ENCODE measurements around the gene LRRC36. TPM values are rescaled to one million over a fixed set of nuclear protein-coding genes. Genes with fewer than 3 reads are reported as not detected.

LRRC36 gene
- polyA plus RNA-seq, 1 donor (not counting 4 experiments of a cell fraction or from before 2014, with no cell fraction given): not detected

- Histone ChIP-seq H3K27ac (ENCODE audit: control insufficient read depth, insufficient read depth, low read length) (no peak overlapping the region), H3K9me3 (ENCODE audit: control insufficient read depth, low read depth, low read length) (no peaks in the 10 kb centered on the region), H3K9me1 (ENCODE audit: control insufficient read depth, extremely low read depth, insufficient read depth, low read length) (no peaks in the 10 kb centered on the region), H3K79me2 (ENCODE audit: control insufficient read depth, insufficient read depth, low read length) (no peaks in the 10 kb centered on the region), H3K4me2 (ENCODE audit: control insufficient read depth, extremely low read depth, insufficient read depth, low read depth, low read length) (no peak overlapping the region), H3K36me3 (ENCODE audit: control insufficient read depth in 2 of 2, extremely low read depth in 1 of 2, insufficient read depth in 2 of 2, low read length in 2 of 2) (no peaks in the 10 kb centered on the region), H3K27me3 (ENCODE audit: control insufficient read depth, extremely low read depth, insufficient read depth, low read length) (peaks cover 25% of the 10 kb centered on the region), H2AFZ (ENCODE audit: control insufficient read depth, low read length) (no peak overlapping the region), H3K4me3 (ENCODE audit: control insufficient read depth in 2 of 3, extremely low read depth in 1 of 3, insufficient read depth in 2 of 3, low read depth in 1 of 3, low read length in 3 of 3) (no peak overlapping the region), H3K4me1 (ENCODE audit: control insufficient read depth, extremely low read depth, insufficient read depth, low read length) (peaks cover 4% of the 10 kb centered on the region), H3K9ac (ENCODE audit: control insufficient read depth, extremely low read depth, insufficient read depth, low read length) (no peak overlapping the region), H4K20me1 (ENCODE audit: control insufficient read depth, extremely low read depth, insufficient read depth, low read length) (no peaks in the 10 kb centered on the region)
- dilution Hi-C loops (cut with MboI; ENCODE audit: extremely low pct_ligation_motif_present, low sequenced_read_pairs): no loop called here
- no peak for FAIRE-seq
- DNase-seq (ENCODE audit: low read depth, low spot score): no peak
- TF ChIP-seq, protein P1, sequence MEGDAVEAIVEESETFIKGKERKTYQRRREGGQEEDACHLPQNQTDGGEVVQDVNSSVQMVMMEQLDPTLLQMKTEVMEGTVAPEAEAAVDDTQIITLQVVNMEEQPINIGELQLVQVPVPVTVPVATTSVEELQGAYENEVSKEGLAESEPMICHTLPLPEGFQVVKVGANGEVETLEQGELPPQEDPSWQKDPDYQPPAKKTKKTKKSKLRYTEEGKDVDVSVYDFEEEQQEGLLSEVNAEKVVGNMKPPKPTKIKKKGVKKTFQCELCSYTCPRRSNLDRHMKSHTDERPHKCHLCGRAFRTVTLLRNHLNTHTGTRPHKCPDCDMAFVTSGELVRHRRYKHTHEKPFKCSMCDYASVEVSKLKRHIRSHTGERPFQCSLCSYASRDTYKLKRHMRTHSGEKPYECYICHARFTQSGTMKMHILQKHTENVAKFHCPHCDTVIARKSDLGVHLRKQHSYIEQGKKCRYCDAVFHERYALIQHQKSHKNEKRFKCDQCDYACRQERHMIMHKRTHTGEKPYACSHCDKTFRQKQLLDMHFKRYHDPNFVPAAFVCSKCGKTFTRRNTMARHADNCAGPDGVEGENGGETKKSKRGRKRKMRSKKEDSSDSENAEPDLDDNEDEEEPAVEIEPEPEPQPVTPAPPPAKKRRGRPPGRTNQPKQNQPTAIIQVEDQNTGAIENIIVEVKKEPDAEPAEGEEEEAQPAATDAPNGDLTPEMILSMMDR (optimal IDR thresholded peaks at IDR 0.05 in 1 of 3, IDR thresholded peaks at IDR 0.05 in 1 of 3, conservative IDR thresholded peaks at IDR 0.05 in 1 of 3; ENCODE audit: extremely low read depth in 1 of 3, insufficient read depth in 2 of 3, low read length in 3 of 3): no peak
- TF ChIP-seq EZH2 (IDR thresholded peaks at IDR 0.05; ENCODE audit: low read length): no peak
Measured at GRCh38 chr16:67390816-67391423, 64.3 kb downstream of the LRRC36 start.

DNA sequence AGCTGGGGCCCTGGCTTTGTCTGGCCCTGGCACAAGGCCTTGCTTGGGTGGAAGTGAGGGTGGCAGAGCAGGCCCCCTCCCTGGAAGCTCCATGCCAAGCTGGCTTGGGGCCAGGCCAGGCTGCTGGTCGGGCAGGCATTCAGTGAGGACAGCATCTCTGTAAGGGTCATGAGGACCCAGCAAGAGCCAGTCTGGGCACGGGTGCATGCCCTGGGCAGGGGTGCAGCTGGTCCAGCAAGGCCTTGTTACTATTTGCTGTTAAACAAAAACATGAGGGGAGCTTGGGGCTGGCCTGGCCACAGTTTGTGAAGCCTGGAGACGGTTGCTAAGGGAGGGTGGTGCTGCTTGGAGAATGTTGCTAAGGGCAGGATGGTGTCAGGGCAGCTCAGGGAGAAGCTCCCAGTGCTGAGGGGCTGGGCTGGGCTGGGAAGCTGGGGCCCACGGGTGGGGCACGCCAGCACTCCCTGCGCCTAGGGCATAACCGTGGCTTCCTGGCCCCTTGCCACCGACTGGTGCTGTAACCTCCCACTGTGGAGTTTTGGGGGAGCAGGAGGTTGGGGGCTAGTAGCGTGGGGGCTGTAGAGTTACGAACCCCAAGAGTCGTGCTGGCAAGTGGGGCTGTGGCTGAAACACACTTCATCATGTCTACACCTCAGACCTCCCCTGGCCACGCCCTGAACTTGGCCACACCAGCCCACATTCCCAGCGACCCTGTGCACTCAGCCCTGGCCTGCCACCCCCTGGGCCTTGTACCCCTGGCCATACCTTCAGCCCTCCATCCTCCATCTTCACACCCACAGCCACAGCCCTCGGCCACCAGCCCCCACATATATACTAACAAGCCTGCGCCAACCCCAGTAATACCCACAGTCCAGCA is 65.0 kb downstream of the LRRC36 start:
- Histone ChIP-seq H3K9me1 (ENCODE audit: control insufficient read depth, extremely low read depth, insufficient read depth, low read length) (no peaks in the 10 kb centered on the region), H3K36me3 (ENCODE audit: control insufficient read depth in 2 of 2, extremely low read depth in 1 of 2, insufficient read depth in 2 of 2, low read length in 2 of 2) (no peaks in the 10 kb centered on the region), H3K4me2 (ENCODE audit: control insufficient read depth, extremely low read depth, insufficient read depth, low read depth, low read length) (no peak overlapping the region), H3K4me3 (ENCODE audit: control insufficient read depth in 2 of 3, extremely low read depth in 1 of 3, insufficient read depth in 2 of 3, low read depth in 1 of 3, low read length in 3 of 3) (no peak overlapping the region), H2AFZ (ENCODE audit: control insufficient read depth, low read length) (no peak overlapping the region), H3K9me3 (ENCODE audit: control insufficient read depth, low read depth, low read length) (no peaks in the 10 kb centered on the region), H4K20me1 (ENCODE audit: control insufficient read depth, extremely low read depth, insufficient read depth, low read length) (no peaks in the 10 kb centered on the region), H3K79me2 (ENCODE audit: control insufficient read depth, insufficient read depth, low read length) (no peaks in the 10 kb centered on the region), H3K27me3 (ENCODE audit: control insufficient read depth, extremely low read depth, insufficient read depth, low read length) (peaks cover 25% of the 10 kb centered on the region), H3K9ac (ENCODE audit: control insufficient read depth, extremely low read depth, insufficient read depth, low read length) (no peak overlapping the region), H3K27ac (ENCODE audit: control insufficient read depth, insufficient read depth, low read length) (no peak overlapping the region), H3K4me1 (ENCODE audit: control insufficient read depth, extremely low read depth, insufficient read depth, low read length) (peaks cover 11% of the 10 kb centered on the region)
- DNase-seq (ENCODE audit: low read depth, low spot score) (no peak), FAIRE-seq (no peak)
- dilution Hi-C loops (cut with MboI; ENCODE audit: extremely low pct_ligation_motif_present, low sequenced_read_pairs): no loop called here
- TF ChIP-seq, protein P1 (optimal IDR thresholded peaks at IDR 0.05 in 1 of 3, IDR thresholded peaks at IDR 0.05 in 1 of 3, conservative IDR thresholded peaks at IDR 0.05 in 1 of 3; ENCODE audit: extremely low read depth in 1 of 3, insufficient read depth in 2 of 3, low read length in 3 of 3): no peak
- TF ChIP-seq EZH2 (IDR thresholded peaks at IDR 0.05; ENCODE audit: low read length): no peak

Data from keratinocyte (primary cell).